ENCODE data around the gene TLE1.
A peak's percentile ranks its signal among the peaks of the same experiment; 100 is the strongest.

TLE1 gene

GRCh38 chr9:81633952-81634854 lies 55.1 kb downstream of the TLE1 start:
- peak overlapping the region; percentile 34 for H4K91ac ChIP-seq (ENCODE audit: low read length)

GRCh38 chr9:81632599-81632998 lies 56.7 kb downstream of the TLE1 start:
- no peak overlapping the region for H2AK5ac ChIP-seq (ENCODE audit: low read length, severe bottlenecking)
- H3K14ac ChIP-seq (ENCODE audit: low read length in 2 of 2), result no peak overlapping the region
- no peak overlapping the region for H3K4me3 ChIP-seq (ENCODE audit: insufficient read depth in 1 of 2, low read depth in 1 of 2, low read length in 2 of 2)
- H3K23ac ChIP-seq (ENCODE audit: low read length in 2 of 2), result no peak overlapping the region
- no peaks in the 10 kb centered on the region for H3K27me3 ChIP-seq (ENCODE audit: control insufficient read depth in 1 of 2, insufficient read depth in 1 of 2, low read length in 2 of 2)
- no peak overlapping the region for H2AFZ ChIP-seq (ENCODE audit: low read depth, low read length)
- no peak overlapping the region for H4K91ac ChIP-seq (ENCODE audit: low read length)
- DNase-seq, result peak; percentile 90
- H3K9me3 ChIP-seq (ENCODE audit: control insufficient read depth, low read length), result no peaks in the 10 kb centered on the region
- no peak overlapping the region for H3K18ac ChIP-seq (ENCODE audit: low read depth in 1 of 2, low read length in 2 of 2)
- H3K4me1 ChIP-seq (ENCODE audit: control insufficient read depth, insufficient read depth, low read depth, low read length), result peaks cover 4% of the 10 kb centered on the region
- peak overlapping the region; percentile 40 for H3K9ac ChIP-seq (ENCODE audit: low read length)
- no peak overlapping the region for H3K27ac ChIP-seq (ENCODE audit: low read length, poor library complexity, severe bottlenecking)
- no peak overlapping the region for H2BK5ac ChIP-seq (ENCODE audit: low read depth, low read length, poor library complexity, severe bottlenecking)
- H2BK15ac ChIP-seq (ENCODE audit: low read depth, poor library complexity, severe bottlenecking), result no peak overlapping the region
- peaks cover 8% of the 10 kb centered on the region for H3K79me1 ChIP-seq (replicated peaks; ENCODE audit: low read length, poor library complexity, severe bottlenecking)
- H3K4me2 ChIP-seq (ENCODE audit: low read length, poor library complexity, severe bottlenecking), result no peak overlapping the region
- WGBS, result no CpG with 5 or more reads among the region's 1 CpG
- no peak overlapping the region for H2BK120ac ChIP-seq (ENCODE audit: low read depth, low read length)
- H2BK12ac ChIP-seq (ENCODE audit: low read length in 2 of 2), result no peak overlapping the region
- no peak overlapping the region for H3K4ac ChIP-seq (ENCODE audit: low read depth in 1 of 2, low read length in 2 of 2)
- H4K8ac ChIP-seq (ENCODE audit: low read length), result no peak overlapping the region
- peaks cover 7 to 27% of the 10 kb centered on the region in 2 experiments for H3K36me3 ChIP-seq (ENCODE audit: control insufficient read depth in 1 of 2, insufficient read depth in 2 of 2, low read depth in 1 of 2, low read length in 2 of 2)

More at GRCh38 chr9:81633952-81634854, 55.1 kb downstream of the TLE1 start:
- peak overlapping the region; percentile 31 to 83 for H2BK12ac ChIP-seq (ENCODE audit: low read length in 2 of 2)
- H3K9me3 ChIP-seq (ENCODE audit: control insufficient read depth, low read length), result no peaks in the 10 kb centered on the region
- no peak overlapping the region for H3K4me2 ChIP-seq (ENCODE audit: low read length, poor library complexity, severe bottlenecking)
- H2BK5ac ChIP-seq (ENCODE audit: low read depth, low read length, poor library complexity, severe bottlenecking), result no peak overlapping the region
- no peak for DNase-seq
- H3K4me1 ChIP-seq (ENCODE audit: control insufficient read depth, insufficient read depth, low read depth, low read length), result peaks cover 2% of the 10 kb centered on the region
- no peak overlapping the region for H2BK120ac ChIP-seq (ENCODE audit: low read depth, low read length)
- H3K4ac ChIP-seq (ENCODE audit: low read depth in 1 of 2, low read length in 2 of 2), result peak overlapping the region in 1 of 2 experiments; percentile 31
- no peak overlapping the region for H3K9ac ChIP-seq (ENCODE audit: low read length)
- H4K8ac ChIP-seq (ENCODE audit: low read length), result no peak overlapping the region
- peak overlapping the region in 1 of 2 experiments; percentile 11 for H3K14ac ChIP-seq (ENCODE audit: low read length in 2 of 2)
- WGBS, result 96% methylated on average over 14 of the region's 18 CpGs
- no peak overlapping the region for H3K23ac ChIP-seq (ENCODE audit: low read length in 2 of 2)
- no peaks in the 10 kb centered on the region for H3K27me3 ChIP-seq (ENCODE audit: control insufficient read depth in 1 of 2, insufficient read depth in 1 of 2, low read length in 2 of 2)
- H3K18ac ChIP-seq (ENCODE audit: low read depth in 1 of 2, low read length in 2 of 2), result peak overlapping the region in 1 of 2 experiments; percentile 28
- H2BK15ac ChIP-seq (ENCODE audit: low read depth, poor library complexity, severe bottlenecking), result no peak overlapping the region
- no peak overlapping the region for H3K27ac ChIP-seq (ENCODE audit: low read length, poor library complexity, severe bottlenecking)
- no peak overlapping the region for H2AK5ac ChIP-seq (ENCODE audit: low read length, severe bottlenecking)
- no peak overlapping the region for H2AFZ ChIP-seq (ENCODE audit: low read depth, low read length)
- peaks cover 11 to 31% of the 10 kb centered on the region in 2 experiments for H3K36me3 ChIP-seq (ENCODE audit: control insufficient read depth in 1 of 2, insufficient read depth in 2 of 2, low read depth in 1 of 2, low read length in 2 of 2)
- peaks cover 13% of the 10 kb centered on the region for H3K79me1 ChIP-seq (replicated peaks; ENCODE audit: low read length, poor library complexity, severe bottlenecking)
- no peak overlapping the region for H3K4me3 ChIP-seq (ENCODE audit: insufficient read depth in 1 of 2, low read depth in 1 of 2, low read length in 2 of 2)

GRCh38 chr9:81631218-81631745 lies 58.1 kb downstream of the TLE1 start:
- H3K18ac ChIP-seq (ENCODE audit: low read depth in 1 of 2, low read length in 2 of 2), result no peak overlapping the region
- no peak overlapping the region for H3K4me2 ChIP-seq (ENCODE audit: low read length, poor library complexity, severe bottlenecking)
- H4K8ac ChIP-seq (ENCODE audit: low read length), result no peak overlapping the region
- H2BK12ac ChIP-seq (ENCODE audit: low read length in 2 of 2), result no peak overlapping the region
- peaks cover 6% of the 10 kb centered on the region for H3K4me1 ChIP-seq (ENCODE audit: control insufficient read depth, insufficient read depth, low read depth, low read length)
- H3K79me1 ChIP-seq (replicated peaks; ENCODE audit: low read length, poor library complexity, severe bottlenecking), result peaks cover 8% of the 10 kb centered on the region
- no peak overlapping the region for H2BK15ac ChIP-seq (ENCODE audit: low read depth, poor library complexity, severe bottlenecking)
- no peak overlapping the region for H2AK5ac ChIP-seq (ENCODE audit: low read length, severe bottlenecking)
- no peak overlapping the region for H3K9ac ChIP-seq (ENCODE audit: low read length)
- no peaks in the 10 kb centered on the region for H3K27me3 ChIP-seq (ENCODE audit: control insufficient read depth in 1 of 2, insufficient read depth in 1 of 2, low read length in 2 of 2)
- DNase-seq, result no peak
- 93% methylated on average over 7 of the region's 7 CpGs for WGBS
- no peak overlapping the region for H3K14ac ChIP-seq (ENCODE audit: low read length in 2 of 2)
- H3K23ac ChIP-seq (ENCODE audit: low read length in 2 of 2), result no peak overlapping the region
- peaks cover 7 to 26% of the 10 kb centered on the region in 2 experiments for H3K36me3 ChIP-seq (ENCODE audit: control insufficient read depth in 1 of 2, insufficient read depth in 2 of 2, low read depth in 1 of 2, low read length in 2 of 2)
- H3K27ac ChIP-seq (ENCODE audit: low read length, poor library complexity, severe bottlenecking), result no peak overlapping the region
- H4K91ac ChIP-seq (ENCODE audit: low read length), result no peak overlapping the region
- no peak overlapping the region for H2AFZ ChIP-seq (ENCODE audit: low read depth, low read length)
- H3K4ac ChIP-seq (ENCODE audit: low read depth in 1 of 2, low read length in 2 of 2), result no peak overlapping the region
- no peak overlapping the region for H3K4me3 ChIP-seq (ENCODE audit: insufficient read depth in 1 of 2, low read depth in 1 of 2, low read length in 2 of 2)
- no peaks in the 10 kb centered on the region for H3K9me3 ChIP-seq (ENCODE audit: control insufficient read depth, low read length)
- H2BK120ac ChIP-seq (ENCODE audit: low read depth, low read length), result no peak overlapping the region
- H2BK5ac ChIP-seq (ENCODE audit: low read depth, low read length, poor library complexity, severe bottlenecking), result no peak overlapping the region

- Histone ChIP-seq H2BK12ac (ENCODE audit: low read length in 2 of 2) (no peak overlapping the region), H2AK5ac (ENCODE audit: low read length, severe bottlenecking) (no peak overlapping the region), H3K9ac (ENCODE audit: low read length) (no peak overlapping the region), H3K14ac (ENCODE audit: low read length in 2 of 2) (no peak overlapping the region), H3K18ac (ENCODE audit: low read depth in 1 of 2, low read length in 2 of 2) (no peak overlapping the region), H3K4me2 (ENCODE audit: low read length, poor library complexity, severe bottlenecking) (no peak overlapping the region), H3K4me1 (ENCODE audit: control insufficient read depth, insufficient read depth, low read depth, low read length) (peaks cover 8% of the 10 kb centered on the region), H3K79me1 (replicated peaks; ENCODE audit: low read length, poor library complexity, severe bottlenecking) (peaks cover 5% of the 10 kb centered on the region), H2AFZ (ENCODE audit: low read depth, low read length) (no peak overlapping the region), H3K23ac (ENCODE audit: low read length in 2 of 2) (no peak overlapping the region), H4K91ac (ENCODE audit: low read length) (no peak overlapping the region), H3K4ac (ENCODE audit: low read depth in 1 of 2, low read length in 2 of 2) (no peak overlapping the region), H3K27me3 (ENCODE audit: control insufficient read depth in 1 of 2, insufficient read depth in 1 of 2, low read length in 2 of 2) (no peaks in the 10 kb centered on the region), H4K8ac (ENCODE audit: low read length) (no peak overlapping the region), H2BK120ac (ENCODE audit: low read depth, low read length) (no peak overlapping the region), H3K36me3 (ENCODE audit: control insufficient read depth in 1 of 2, insufficient read depth in 2 of 2, low read depth in 1 of 2, low read length in 2 of 2) (peaks cover 7 to 26% of the 10 kb centered on the region in 2 experiments), H3K4me3 (ENCODE audit: insufficient read depth in 1 of 2, low read depth in 1 of 2, low read length in 2 of 2) (no peak overlapping the region), H2BK15ac (ENCODE audit: low read depth, poor library complexity, severe bottlenecking) (no peak overlapping the region), H3K27ac (ENCODE audit: low read length, poor library complexity, severe bottlenecking) (no peak overlapping the region), H2BK5ac (ENCODE audit: low read depth, low read length, poor library complexity, severe bottlenecking) (no peak overlapping the region), H3K9me3 (ENCODE audit: control insufficient read depth, low read length) (no peaks in the 10 kb centered on the region)
- no peak for DNase-seq
- WGBS, result 93% methylated on average over 1 of the region's 2 CpGs
Observed at GRCh38 chr9:81629440-81629839, 59.9 kb downstream of the TLE1 start.

Data from mesenchymal stem cell (in vitro differentiated cells and primary cell).